HG03066 (cell line): ENCODE data around the gene YTHDC1.
A peak's percentile ranks its signal among the peaks of the same experiment; 100 is the strongest.
"Not testable (repeated sequence)": the region's sequence is repeated elsewhere in the genome, so short reads cannot be mapped to it uniquely, and the experiment has no call there.

Experiments
- ATAC-seq: cut with Tn5 transposase; IDR thresholded peaks from one replicate; pipeline ENCODE4 v1.9.1; 2021; ENCODE audit warnings: low read depth; ENCODE audit not compliant: unreplicated experiment

Gene YTHDC1

GRCh38 chr4:68349649-68350360 lies at the start of gene YTHDC1:
Gene YTHDC1, minus strand, starts transcription at chr4:68350090. Its CDS starts 337 bp downstream, at chr4:68349753.
- ATAC-seq: peak; percentile 96

- ATAC-seq: no peak
Observed at GRCh38 chr4:68399306-68399705, 49.4 kb upstream of the YTHDC1 start.

GRCh38 chr4:68396756-68397155 lies 46.9 kb upstream of the YTHDC1 start:
- ATAC-seq: no peak

GRCh38 chr4:68391436-68391835 lies 41.5 kb upstream of the YTHDC1 start:
- ATAC-seq: no peak

GRCh38 chr4:68390205-68390935 lies 40.5 kb upstream of the YTHDC1 start:
- ATAC-seq: no peak

GRCh38 chr4:68389386-68389913 lies 39.6 kb upstream of the YTHDC1 start:
- not testable (repeated sequence) for ATAC-seq

- no peak for ATAC-seq
Observed at GRCh38 chr4:68388347-68388865, 38.5 kb upstream of the YTHDC1 start.

GRCh38 chr4:68385267-68385666 lies 35.4 kb upstream of the YTHDC1 start:
- ATAC-seq: no peak

- no peak for ATAC-seq
Observed at GRCh38 chr4:68383115-68383514, 33.2 kb upstream of the YTHDC1 start.

GRCh38 chr4:68378226-68378625 lies 28.3 kb upstream of the YTHDC1 start:
- ATAC-seq: no peak

GRCh38 chr4:68375667-68376559 lies 26.0 kb upstream of the YTHDC1 start:
- ATAC-seq: peak; percentile 88

GRCh38 chr4:68373513-68373912 lies 23.6 kb upstream of the YTHDC1 start:
- no peak for ATAC-seq

- no peak for ATAC-seq
Observed at GRCh38 chr4:68372588-68372987, 22.7 kb upstream of the YTHDC1 start.

- no peak for ATAC-seq
Observed at GRCh38 chr4:68369142-68369805, 19.4 kb upstream of the YTHDC1 start.

- no peak for ATAC-seq
Observed at GRCh38 chr4:68368691-68369131, 18.8 kb upstream of the YTHDC1 start.

- no peak for ATAC-seq
Observed at GRCh38 chr4:68367835-68368234, 17.9 kb upstream of the YTHDC1 start.

GRCh38 chr4:68366600-68366999 lies 16.7 kb upstream of the YTHDC1 start:
- ATAC-seq: no peak

- ATAC-seq: no peak
Observed at GRCh38 chr4:68365068-68365467, 15.2 kb upstream of the YTHDC1 start.

- no peak for ATAC-seq
Observed at GRCh38 chr4:68361146-68361589, 11.3 kb upstream of the YTHDC1 start.
